Stimulated activated CD4-positive, alpha-beta T cell treated with anti-CD3 and anti-CD28 coated beads, Interleukin-4, amount 100 ng/mL, for 48 hours (primary cell): ENCODE results near the gene TRIM6.
"Not testable (repeated sequence)": the region's sequence is repeated elsewhere in the genome, so short reads cannot be mapped to it uniquely, and the experiment has no call there.

ENCODE experiments used
- DNase-seq, 2 donors: peaks; one replicate each; pipeline ENCODE4 v3.0.0-alpha.2; 2020; ENCODE audit warnings: low read depth in 2 of 2

Gene TRIM6

DNA sequence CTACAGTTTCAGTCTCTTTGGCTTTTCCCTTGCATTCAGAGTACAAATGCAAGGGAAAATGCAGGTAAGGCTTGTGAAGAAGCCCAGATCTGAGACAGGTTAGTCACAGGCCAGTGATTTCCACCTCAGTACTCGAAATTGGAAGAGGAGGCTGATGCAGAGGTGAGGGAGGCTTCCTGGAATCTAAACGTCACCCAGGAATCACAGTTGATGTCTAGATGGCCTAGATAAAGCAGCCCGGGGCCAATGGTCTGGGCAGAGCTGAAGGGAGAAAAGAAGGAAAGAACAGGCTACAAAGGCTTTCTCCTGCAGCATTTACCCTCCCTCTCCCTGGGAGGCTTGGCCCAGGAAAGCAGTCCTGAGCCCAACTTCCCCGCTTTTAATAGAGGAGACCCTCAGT is 8.5 kb downstream of the TRIM6 start:
- DNase-seq = no peak

DNA sequence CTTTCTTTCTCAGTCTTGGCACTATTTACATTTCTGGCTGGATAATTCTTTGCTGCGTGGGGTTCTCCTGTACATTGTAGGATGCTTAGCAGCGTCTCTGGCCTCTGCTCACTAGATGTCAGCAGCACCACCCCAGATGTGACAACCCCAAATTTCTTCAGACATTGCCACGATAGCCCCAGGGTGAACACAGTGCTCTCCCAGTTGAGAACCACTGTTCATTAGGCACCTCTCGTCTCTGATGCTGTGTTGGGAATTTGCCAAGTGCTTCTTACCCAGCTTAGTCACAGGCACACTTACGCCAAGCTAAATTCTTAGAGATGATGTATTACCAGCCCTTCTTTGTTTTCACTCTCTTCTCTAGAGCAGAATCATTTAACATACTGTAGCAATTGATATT is 9.4 kb downstream of the TRIM6 start:
- DNase-seq = no peak

DNA sequence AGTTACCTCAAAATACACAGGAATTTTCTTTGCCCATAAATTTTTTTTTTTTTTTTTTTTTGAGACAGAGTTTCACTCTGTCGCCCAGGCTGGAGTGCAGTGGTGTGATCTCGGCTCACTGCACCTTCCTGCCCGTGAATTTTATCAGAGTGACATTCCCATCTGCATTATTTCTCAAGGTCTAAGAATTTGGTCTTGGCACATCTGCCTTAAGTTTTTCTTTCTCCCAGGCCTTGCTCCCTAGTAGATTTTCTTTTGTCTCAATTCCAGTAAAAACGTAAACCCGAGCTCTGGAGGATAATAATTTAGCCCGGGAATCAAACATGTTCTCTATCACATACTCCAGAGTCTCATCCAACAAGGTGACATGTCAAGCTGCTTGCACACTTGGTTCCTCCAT is 12.4 kb downstream of the TRIM6 start:
- no peak for DNase-seq

DNA sequence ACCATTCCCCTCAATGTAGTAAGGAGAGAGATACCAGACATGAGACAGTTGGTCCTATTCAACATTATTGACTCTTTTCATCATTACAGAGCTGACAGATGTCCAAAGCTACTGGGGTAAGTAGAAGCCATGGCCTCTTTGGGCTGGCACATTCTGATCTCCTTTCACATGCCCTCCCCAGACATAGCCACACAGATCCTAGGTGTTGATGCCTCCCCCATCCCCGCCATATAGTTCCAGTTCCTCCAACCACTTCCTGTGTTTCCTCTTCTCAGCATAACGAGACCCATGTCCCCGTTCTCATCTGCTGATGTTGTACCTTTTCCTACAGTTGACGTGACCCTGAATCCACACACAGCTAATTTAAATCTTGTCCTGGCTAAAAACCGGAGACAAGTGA is 14.0 kb downstream of the TRIM6 start:
- DNase-seq = no peak

DNA sequence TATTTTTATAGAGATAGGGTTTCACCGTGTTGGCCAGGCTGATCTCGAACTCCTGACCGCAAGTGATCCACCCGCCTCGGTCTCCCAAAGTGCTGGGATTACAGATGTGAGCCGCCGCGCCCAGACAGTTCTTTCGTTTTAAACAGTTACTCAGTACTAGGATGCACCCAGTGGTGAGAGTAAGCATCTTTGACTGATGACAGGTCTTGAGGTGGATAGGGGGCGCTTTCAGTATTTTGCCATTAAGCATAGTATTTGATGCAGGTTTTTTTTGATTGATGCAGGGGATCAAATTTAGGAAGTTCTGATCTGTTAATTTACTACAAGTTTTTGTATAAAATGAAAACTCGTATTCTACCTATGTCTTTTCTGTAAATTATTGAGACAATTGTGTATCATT is 15.2 kb downstream of the TRIM6 start:
- DNase-seq = no peak

DNA sequence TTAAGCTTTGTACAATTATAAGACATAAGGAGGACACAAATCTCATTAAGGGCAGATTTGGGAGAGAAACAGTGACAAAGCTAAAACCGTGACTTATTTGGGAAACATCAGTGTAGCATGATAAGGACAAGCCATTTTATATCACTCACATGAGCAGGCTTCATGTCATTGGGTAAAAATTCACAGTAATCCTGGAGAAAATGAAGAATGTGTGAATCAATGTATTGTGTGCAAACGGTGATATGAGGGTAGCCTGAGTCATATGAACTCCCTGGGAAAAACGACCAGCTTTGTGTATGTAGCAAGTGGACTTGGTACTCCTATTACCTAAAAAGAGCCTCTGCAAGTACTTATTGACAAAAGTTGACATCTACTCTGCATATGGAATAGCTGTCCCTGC is 22.4 kb downstream of the TRIM6 start:
- no peak for DNase-seq

DNA sequence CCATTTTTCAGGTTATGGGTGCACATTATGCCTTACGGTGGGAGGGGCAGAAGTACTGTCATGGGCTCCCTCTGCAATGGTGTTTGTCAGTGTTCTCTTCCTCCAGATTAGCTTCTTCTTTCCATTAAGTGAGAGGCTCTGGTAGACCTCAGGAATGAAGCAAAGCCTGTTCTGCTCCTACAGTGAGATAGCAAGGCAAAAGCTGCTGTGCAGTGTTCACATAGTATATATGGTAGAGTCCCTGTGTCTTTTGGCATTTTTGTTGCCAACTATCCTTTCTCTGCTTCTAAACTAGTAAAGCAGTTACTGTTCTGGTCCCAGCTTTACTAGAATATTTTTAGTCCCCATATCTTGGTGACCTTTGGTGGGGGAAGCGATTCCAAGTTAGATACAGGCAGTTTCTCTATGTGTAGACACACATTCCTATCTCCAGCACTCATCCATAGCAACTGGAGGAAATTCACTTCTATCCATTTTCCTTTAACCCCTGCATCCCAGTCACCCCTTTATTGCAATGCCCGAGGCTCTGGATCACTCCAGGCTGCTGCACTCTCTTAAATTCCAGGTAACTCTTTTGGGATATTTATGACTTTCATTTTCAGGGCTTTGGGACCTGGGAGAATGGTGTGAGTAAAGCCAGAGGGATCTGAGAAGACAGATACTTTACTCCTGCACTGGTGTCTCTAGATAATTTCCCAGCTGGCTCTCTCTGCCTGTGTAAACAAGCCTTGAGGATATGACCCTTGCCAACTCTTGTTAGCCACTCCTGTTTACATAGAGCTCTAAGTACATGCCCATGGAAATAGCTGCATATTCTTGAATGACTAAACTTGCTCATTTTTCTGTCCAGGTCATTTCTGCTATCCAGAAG is 24.4 kb downstream of the TRIM6 start:
- DNase-seq = no peak

DNA sequence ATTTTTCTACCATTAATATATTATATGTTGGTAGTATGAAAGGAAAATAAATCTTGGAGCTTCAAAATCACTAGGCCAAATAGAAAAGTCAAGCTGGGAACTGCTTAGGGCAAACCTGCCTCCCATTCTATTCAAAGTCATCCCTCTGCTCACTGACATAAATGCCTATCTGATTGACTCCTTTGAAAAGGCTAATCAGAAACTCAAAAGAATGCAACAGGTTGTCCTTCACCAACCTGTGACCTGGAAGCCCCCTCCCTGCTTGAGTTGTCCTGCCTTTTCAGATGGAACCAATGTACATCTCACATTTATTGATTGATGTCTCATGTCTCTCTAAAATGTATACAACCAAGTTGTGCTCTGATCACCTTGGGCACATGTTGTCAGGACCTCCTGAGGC is 25.1 kb downstream of the TRIM6 start:
- DNase-seq = no peak

DNA sequence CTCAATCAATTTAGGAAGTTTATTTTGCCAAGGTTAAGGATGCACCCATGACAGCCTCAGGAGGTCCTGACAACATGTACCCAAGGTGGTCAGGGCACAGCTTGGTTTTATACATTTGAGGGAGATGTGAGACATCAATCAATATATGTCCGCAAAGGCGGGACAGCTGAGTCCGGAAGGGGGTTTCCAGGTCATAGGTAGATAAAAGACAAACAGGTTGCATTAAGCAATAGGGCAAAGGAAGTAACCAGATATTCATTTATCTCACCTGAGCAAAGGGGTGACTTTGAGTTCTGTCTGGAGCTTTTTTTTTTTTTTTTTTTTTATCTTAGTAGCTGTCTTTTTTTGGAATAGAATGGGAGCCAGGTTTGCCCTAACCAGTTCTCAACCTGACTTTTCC is 26.4 kb downstream of the TRIM6 start:
- DNase-seq = no peak

DNA sequence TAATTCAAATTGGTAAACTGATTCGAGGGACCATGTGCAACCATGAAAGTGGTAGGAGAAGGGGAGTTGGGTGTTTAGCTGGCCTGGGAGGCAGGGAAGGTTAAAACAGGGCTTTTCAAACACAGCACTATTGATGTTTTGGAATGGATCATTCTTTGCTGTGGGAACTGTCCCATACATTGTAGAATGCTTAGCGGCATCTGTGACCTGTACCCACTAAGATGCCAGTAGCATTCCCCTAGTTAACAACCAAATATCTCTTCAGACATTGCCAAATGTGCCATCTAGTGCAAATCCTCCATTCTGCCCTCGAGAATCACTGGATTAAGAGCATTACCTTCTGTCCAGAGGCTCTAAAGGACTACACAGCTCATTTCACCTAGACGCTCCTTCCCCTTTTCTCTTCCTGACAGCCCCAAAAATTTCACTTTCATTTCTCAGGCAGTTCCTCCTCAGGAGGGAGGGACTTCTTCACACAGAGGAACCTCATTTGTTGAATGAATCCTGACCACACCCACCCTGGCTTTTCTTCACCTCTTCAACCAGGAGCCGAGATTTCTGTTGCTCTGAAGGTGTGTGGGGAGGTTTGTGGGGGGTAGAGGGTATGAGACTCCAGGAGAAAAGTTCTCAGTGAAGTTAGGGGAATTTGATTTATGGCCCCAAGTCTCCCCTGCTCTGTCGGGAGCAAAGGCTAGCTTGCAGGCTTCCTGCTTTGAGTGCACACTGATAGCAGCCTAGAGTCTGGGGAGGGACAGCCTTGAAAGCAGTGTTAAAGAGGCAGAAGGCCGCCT is 28.2 kb downstream of the TRIM6 start, which contains the start of gene TRIM34:
TSS of gene TRIM34 (plus strand) at position 513 of the 791 bp plus-strand sequence. CDS start 7,331 bp downstream, outside the sequence.
- DNase-seq = peak; percentile 27 to 40

DNA sequence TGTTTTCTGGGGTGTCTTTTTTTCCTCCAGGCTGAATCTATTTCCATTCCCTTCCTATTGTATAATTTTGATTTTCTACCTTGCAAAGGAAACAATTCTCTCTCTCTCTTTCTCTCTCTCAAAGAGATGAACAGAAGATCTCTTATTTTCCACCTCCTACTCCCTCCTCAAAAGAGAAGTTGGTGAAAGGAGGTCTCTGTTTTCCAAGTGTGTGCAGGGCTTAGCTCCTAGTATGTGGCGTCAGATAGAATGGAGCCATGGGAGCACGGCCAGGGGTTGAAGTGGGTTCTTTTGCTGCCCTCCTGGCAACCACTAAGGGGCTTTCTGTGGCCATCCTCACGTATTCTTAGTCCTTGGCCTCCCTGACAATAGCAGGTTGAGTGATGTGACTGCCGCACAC is 28.8 kb downstream of the TRIM6 start:
- DNase-seq = no peak

DNA sequence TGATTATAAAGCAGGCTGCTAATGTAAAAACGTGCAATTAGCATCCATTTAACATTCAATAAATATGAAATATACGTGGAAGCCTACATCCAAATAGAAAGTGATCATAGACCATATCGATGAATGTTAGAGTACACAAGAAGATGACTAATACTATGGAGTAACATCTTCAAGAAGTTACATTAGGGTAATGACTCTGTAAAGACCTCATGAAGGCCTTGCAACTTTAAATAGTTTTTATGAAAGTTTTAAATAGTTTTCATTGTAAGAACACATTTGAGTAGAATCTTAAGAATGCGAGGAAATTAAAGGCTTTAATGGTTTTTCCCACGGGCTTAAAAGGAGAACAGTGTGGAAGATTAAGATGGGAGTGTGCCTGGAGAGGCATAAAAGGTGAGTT is 29.8 kb downstream of the TRIM6 start:
- no peak for DNase-seq

DNA sequence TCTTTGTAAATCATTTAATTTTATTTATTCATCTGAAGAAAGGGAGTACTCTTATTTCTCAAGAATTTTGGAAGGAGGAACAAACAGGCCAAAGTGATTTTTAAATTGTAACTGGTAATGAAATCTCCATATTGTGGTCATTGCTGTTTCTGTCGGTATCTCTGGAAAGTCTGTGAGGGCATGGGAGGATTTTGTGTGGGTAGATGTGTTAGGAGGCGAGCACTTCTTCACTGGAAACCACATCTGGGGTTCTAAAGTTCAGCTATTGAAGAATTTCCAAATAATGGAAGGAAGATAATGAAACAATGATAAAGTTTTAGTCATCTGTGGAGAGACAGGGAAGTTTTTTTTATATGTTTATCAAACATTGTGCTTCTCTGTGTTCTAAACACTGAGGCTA is 35.0 kb downstream of the TRIM6 start:
- DNase-seq = no peak

DNA sequence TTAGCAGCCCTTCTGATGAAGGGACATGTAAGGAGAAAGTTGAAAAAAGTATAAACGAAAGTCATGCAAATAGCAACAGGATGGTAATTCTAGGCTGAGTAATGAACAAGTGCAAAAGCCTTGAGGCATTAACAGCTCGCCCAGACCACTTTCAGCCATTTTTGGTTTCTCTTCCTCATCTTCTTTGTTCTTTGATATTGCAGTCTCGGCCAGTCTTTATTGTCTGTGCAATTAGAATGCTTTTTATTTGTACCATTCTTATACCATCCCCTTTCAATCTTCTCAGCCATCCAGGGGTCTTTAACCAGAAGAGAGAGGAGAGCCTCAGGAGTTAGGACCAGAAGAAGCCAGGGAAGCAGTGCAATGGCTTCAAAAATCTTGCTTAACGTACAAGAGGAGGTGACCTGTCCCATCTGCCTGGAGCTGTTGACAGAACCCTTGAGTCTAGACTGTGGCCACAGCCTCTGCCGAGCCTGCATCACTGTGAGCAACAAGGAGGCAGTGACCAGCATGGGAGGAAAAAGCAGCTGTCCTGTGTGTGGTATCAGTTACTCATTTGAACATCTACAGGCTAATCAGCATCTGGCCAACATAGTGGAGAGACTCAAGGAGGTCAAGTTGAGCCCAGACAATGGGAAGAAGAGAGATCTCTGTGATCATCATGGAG is 35.7 kb downstream of the TRIM6 start:
- no peak for DNase-seq

DNA sequence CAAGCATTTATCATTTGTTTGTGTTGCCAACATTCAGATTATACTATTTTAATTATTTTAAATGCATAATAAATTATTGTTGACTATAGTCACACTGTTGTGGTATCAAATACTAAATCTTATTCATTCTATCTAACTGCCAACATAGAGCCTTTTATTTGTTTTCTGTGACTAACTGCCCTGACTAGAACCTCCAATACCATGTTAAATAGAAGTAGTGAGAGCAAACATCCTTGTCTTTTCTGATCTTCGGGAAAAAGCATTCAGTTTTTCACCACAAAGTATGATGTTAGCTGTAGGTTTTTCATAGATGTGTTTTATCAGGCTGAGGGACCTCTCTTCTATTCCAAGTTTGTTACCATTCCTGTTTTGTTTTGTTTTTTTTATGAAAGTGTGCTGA is 43.5 kb downstream of the TRIM6 start:
- DNase-seq = no peak

DNA sequence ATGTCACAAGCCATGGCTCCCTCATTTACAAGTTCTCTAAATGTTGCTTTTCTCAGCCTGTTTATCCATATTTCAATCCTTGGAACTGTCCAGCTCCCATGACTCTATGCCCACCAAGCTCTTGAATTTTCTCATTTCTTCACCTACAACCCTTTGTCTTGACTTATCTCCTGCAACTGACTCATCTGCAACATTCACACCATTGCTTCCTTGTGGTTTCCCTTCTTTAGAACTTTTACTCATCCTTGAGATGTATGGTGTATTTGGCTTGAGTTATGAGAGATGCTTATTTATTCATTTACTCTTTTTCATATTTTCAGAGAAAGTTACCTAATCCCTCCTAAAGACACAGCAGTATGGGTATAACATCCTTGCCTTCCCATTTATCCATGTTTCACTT is 47.1 kb downstream of the TRIM6 start:
- no peak for DNase-seq

DNA sequence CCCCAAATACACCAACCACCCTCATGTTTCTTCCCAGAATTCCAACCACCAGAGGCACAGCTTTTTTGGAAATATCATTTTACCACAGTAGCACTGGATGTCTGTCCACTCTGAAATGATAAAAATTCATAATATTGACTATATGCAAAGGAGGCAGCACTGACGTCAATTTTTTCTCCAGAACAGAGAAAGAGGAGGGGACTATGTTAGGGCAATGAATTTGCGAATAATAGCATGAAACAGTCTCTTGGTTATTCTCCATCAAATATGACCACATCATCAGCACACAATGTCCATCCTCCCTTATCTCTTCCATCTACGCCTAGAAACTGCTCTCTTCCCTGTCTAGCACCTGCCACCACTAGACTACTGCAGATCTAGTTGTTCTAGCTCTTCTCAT is 49.7 kb downstream of the TRIM6 start:
- no peak for DNase-seq

DNA sequence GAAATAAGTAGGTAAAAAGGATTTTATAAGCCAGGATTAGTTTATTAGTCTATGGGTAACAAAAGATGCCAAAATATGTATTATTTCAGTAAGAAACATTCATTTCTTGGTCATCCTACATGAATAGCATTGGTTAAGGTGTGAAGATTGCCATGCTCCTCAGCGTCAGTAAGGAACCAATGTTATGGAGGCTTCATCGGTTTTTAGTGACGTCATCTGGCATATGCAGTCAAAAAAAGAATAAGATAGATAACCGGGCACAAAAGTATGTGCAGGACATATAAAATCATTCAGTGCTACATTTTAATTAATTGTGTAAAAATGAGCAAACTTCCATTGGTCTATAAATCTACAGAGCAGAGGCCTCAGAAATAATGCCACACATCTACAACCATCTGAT is 59.0 kb downstream of the TRIM6 start:
- no peak for DNase-seq

DNA sequence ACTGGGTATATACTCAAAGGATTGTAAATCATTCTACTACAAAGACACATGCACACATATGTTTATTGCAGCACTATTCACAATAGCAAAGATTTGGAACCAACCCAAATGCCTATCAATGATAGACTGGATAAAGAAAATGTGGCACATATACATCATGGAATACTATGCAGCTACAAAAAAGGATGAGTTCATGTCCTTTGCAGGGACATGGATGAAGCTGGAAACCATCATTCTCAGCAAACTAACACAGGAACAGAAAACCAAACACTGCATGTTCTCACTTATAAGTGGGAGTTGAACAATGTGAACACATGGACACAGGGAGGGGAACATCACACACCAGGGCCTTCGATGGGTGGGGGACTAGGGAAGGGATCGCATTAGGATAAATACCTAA is 60.5 kb downstream of the TRIM6 start:
- not testable (repeated sequence) for DNase-seq

DNA sequence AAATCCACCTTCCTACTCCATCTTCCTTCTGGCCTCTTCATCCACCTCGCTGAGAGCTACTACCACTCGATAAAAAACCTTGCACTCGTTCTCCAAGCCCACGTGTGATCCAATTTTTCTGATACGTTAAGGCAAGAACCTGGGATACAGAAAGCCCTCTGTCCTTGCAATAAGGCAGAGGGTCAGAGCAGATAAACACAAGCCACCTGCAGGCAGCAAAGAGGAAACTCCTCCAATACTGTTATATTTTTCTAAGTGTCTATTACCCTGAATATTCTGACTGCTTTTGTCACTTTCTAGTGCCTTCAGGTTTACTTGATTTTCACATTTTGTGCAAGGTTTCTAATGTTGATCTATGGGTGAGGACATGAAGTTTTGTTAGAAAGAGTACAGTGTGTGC is 61.9 kb downstream of the TRIM6 start:
- DNase-seq = no peak
